Hepatocyte (in vitro differentiated cells): ENCODE results near the gene SRPRB. TPM values are rescaled to one million over a fixed set of nuclear protein-coding genes. Genes with fewer than 3 reads are reported as not detected.

Source experiments
- DNase-seq: peaks from one replicate; pipeline ENCODE4 v3.0.0-alpha.2; 2016; ENCODE audit warnings: low spot score
- H2AFZ ChIP-seq: fragments of 200-600 bp; sonication (generic); 2 replicates; pipeline ENCODE4 v1.6.0; 2016; ENCODE audit warnings: antibody characterized with exemption, mild to moderate bottlenecking
- H3K27ac ChIP-seq: fragments of 200-600 bp; sonication (generic); 2 replicates; pipeline ENCODE4 v1.5.1; 2016; ENCODE audit warnings: mild to moderate bottlenecking
- H3K27me3 ChIP-seq: fragments of 200-600 bp; sonication (generic); 2 replicates; pipeline ENCODE4 v1.6.1; 2016
- H3K36me3 ChIP-seq: fragments of 200-600 bp; sonication (generic); replicated peaks from 2 replicates; pipeline ENCODE4 v1.5.1; 2016; ENCODE audit warnings: low read depth; ENCODE audit not compliant: insufficient read depth
- H3K4me1 ChIP-seq: fragments of 200-600 bp; sonication (generic); 2 replicates; pipeline ENCODE4 v1.5.1; 2016; ENCODE audit warnings: mild to moderate bottlenecking, moderate library complexity; ENCODE audit not compliant: insufficient read depth
- H3K4me2 ChIP-seq: fragments of 200-600 bp; sonication (generic); 2 replicates; pipeline ENCODE4 v1.6.0; 2016
- H3K4me3 ChIP-seq: fragments of 200-600 bp; sonication (generic); 2 replicates; pipeline ENCODE4 v1.5.1; 2016; ENCODE audit warnings: mild to moderate bottlenecking
- H3K79me2 ChIP-seq: fragments of 200-600 bp; sonication (generic); 2 replicates; pipeline ENCODE4 v1.6.0; 2017; ENCODE audit warnings: mild to moderate bottlenecking
- H3K9me2 ChIP-seq: fragments of 200-600 bp; sonication (generic); replicated peaks from 2 replicates; pipeline ENCODE4 v1.6.0; 2017; ENCODE audit warnings: mild to moderate bottlenecking; ENCODE audit not compliant: insufficient read depth
- H3K9me3 ChIP-seq: fragments of 200-600 bp; sonication (generic); 2 replicates; pipeline ENCODE4 v1.5.1; 2016; ENCODE audit warnings: low read depth, mild to moderate bottlenecking
- H4K20me1 ChIP-seq: fragments of 200-600 bp; sonication (generic); 2 replicates; pipeline ENCODE4 v1.6.0; 2016; ENCODE audit warnings: mild to moderate bottlenecking; ENCODE audit not compliant: insufficient read depth, poor library complexity, severe bottlenecking
- EZH2 ChIP-seq: fragments of 200-600 bp; sonication (generic); IDR thresholded peaks from 2 replicates; pipeline ENCODE4 v1.6.1; 2016; ENCODE audit warnings: antibody characterized with exemption, mild to moderate bottlenecking, borderline replicate concordance
- EZH2phosphoT487 ChIP-seq: fragments of 200-600 bp; sonication (generic); IDR thresholded peaks from one replicate; pipeline ENCODE4 v1.6.1; 2018; ENCODE audit warnings: antibody characterized with exemption, mild to moderate bottlenecking, low read depth, moderate library complexity; ENCODE audit not compliant: unreplicated experiment, severe bottlenecking
- WGBS: methylation state at CpG from one replicate; pipeline ENCODE4 v1.1.6; 2016; ENCODE audit warnings: low lambda C conversion rate; ENCODE audit errors: missing lambda C conversion rate; 5-methylcytosine and 5-hydroxymethylcytosine counted together
- polyA plus RNA-seq: library from polyadenylated mRNA; unstranded; fragments of >200 nt; fragmentation: Nextera tagmentation; extraction: Ambion mirVana; gene quantifications from 2 replicates; pipeline ENCODE4 v1.2.1, GENCODE V29; 2016
- total RNA-seq: library from RNA; depleted of rRNA; stranded (reverse); fragments of >200 nt; gene quantifications from 2 replicates; pipeline ENCODE4 v1.2.3, GENCODE V29; 2014
- TF ChIP-seq, protein P1 (sequence below): fragments of 200-600 bp; sonication (generic); IDR thresholded peaks from 2 replicates; pipeline ENCODE4 v1.5.1; 2016; ENCODE audit warnings: antibody characterized with exemption, mild to moderate bottlenecking; ENCODE audit not compliant: poor library complexity

SRPRB gene
- total and polyA plus RNA-seq, 2 experiments from 2014 or later, result 94.4 to 129 TPM

GRCh38 chr3:133850034-133850433 is 44.4 kb downstream of the SRPRB start:
- Histone ChIP-seq H3K27ac (no peak overlapping the region), H2AFZ (no peak overlapping the region), H3K36me3 (no peaks in the 10 kb centered on the region), H3K9me2 (no peaks in the 10 kb centered on the region), H3K4me3 (no peak overlapping the region), H3K27me3 (no peaks in the 10 kb centered on the region), H4K20me1 (no peaks in the 10 kb centered on the region), H3K4me2 (no peak overlapping the region), H3K79me2 (no peaks in the 10 kb centered on the region), H3K9me3 (no peaks in the 10 kb centered on the region), H3K4me1 (no peaks in the 10 kb centered on the region)
- WGBS, result 94% methylated on average over 1 of the region's 1 CpG
- no peak for DNase-seq
- TF ChIP-seq EZH2 (no peak), EZH2phosphoT487 (no peak)
- TF ChIP-seq, protein P1, sequence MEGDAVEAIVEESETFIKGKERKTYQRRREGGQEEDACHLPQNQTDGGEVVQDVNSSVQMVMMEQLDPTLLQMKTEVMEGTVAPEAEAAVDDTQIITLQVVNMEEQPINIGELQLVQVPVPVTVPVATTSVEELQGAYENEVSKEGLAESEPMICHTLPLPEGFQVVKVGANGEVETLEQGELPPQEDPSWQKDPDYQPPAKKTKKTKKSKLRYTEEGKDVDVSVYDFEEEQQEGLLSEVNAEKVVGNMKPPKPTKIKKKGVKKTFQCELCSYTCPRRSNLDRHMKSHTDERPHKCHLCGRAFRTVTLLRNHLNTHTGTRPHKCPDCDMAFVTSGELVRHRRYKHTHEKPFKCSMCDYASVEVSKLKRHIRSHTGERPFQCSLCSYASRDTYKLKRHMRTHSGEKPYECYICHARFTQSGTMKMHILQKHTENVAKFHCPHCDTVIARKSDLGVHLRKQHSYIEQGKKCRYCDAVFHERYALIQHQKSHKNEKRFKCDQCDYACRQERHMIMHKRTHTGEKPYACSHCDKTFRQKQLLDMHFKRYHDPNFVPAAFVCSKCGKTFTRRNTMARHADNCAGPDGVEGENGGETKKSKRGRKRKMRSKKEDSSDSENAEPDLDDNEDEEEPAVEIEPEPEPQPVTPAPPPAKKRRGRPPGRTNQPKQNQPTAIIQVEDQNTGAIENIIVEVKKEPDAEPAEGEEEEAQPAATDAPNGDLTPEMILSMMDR, result no peak

DNA sequence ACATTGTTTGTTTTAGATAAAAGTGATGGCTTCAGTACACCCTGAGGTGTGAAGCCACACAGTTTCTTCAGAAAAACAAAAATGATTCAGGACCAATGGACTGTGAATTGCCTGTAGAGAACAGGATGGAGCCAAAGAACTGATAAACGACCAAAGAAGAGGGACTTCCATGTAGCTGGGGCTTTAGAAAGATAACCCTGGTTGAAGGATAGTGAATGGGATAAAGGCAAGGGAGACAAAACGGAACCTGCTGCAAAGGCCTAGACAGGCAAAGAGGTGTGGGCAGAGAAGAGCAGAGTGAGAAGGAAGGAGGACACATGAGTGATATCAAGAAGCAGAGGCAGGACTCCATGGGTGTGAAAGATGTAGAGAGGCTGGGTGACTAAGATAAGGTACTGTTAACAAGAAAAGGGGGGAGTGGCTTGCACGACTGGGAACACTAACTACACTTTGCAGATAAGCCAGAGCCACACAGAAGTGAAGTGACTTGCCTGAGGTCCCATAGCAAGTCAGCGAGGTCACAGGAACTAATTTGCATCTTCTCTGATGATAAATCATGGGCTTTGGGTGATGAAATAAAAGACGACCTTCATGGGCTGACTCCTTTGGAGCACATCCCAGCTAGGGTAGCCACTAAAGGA is 45.8 kb downstream of the SRPRB start:
- Histone ChIP-seq H3K9me2 (no peaks in the 10 kb centered on the region), H3K27me3 (no peaks in the 10 kb centered on the region), H3K4me3 (no peak overlapping the region), H3K4me2 (no peak overlapping the region), H3K36me3 (no peaks in the 10 kb centered on the region), H3K27ac (no peak overlapping the region), H4K20me1 (no peaks in the 10 kb centered on the region), H3K79me2 (no peaks in the 10 kb centered on the region), H3K9me3 (no peaks in the 10 kb centered on the region), H2AFZ (no peak overlapping the region), H3K4me1 (no peaks in the 10 kb centered on the region)
- WGBS, result 74% methylated on average over 5 of the region's 5 CpGs
- DNase-seq, result no peak
- TF ChIP-seq EZH2 (no peak), EZH2phosphoT487 (no peak)
- TF ChIP-seq, protein P1, result no peak

DNA sequence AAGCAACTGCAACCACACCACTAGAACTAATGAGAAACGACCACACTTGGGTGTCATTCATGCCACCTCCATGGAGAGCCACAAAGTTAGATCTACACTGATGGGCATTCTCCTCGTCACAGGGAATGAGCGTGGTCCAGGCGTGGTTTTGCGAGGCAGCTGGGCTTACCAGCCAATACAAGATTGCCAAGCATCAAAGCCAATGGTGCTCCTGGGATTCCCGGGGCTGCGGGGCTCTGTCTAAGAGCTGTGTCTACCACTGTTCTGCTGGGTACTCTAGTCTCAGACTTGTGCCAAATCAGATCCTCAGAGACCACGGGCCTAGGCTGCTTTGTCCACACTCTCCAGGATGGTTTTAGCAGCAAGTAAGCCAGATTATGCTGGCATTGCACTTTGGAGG is 46.3 kb downstream of the SRPRB start:
- H3K9me2 ChIP-seq, result no peaks in the 10 kb centered on the region
- no peaks in the 10 kb centered on the region for H3K4me1 ChIP-seq
- no peak overlapping the region for H3K4me3 ChIP-seq
- H3K9me3 ChIP-seq, result no peaks in the 10 kb centered on the region
- no peak overlapping the region for H2AFZ ChIP-seq
- H3K36me3 ChIP-seq, result no peaks in the 10 kb centered on the region
- TF ChIP-seq, protein P1, result no peak
- no peak for TF ChIP-seq EZH2phosphoT487
- TF ChIP-seq EZH2, result no peak
- 89% methylated on average over 8 of the region's 8 CpGs for WGBS
- no peaks in the 10 kb centered on the region for H3K27me3 ChIP-seq
- no peaks in the 10 kb centered on the region for H4K20me1 ChIP-seq
- no peak for DNase-seq
- no peaks in the 10 kb centered on the region for H3K79me2 ChIP-seq
- no peak overlapping the region for H3K27ac ChIP-seq
- H3K4me2 ChIP-seq, result no peak overlapping the region
